Gastroesophageal sphincter (tissue), 4 donors: Measurements from ENCODE around the gene CR1. TPM values are rescaled to one million over a fixed set of nuclear protein-coding genes. Genes with fewer than 3 reads are reported as not detected.

Experiments used
- ATAC-seq: fragments of 150-250 bp; one replicate; pipeline ENCODE4 v1.9.1; 2016; ENCODE audit warnings: mild to moderate bottlenecking, moderate library complexity
- H3K27ac ChIP-seq, 4 donors: fragments of 200-600 bp; sonication (generic) in 3 of 4; 1 replicate in 3 of 4; 2 replicates in 1 of 4; pipeline ENCODE4 v1.5.1; 2016 to 2019
- H3K27me3 ChIP-seq: fragments of 200-600 bp; sonication (generic); one replicate; pipeline ENCODE4 v1.5.1; 2019
- H3K36me3 ChIP-seq, 2 donors: fragments of 200-600 bp; sonication (generic); one replicate each; pipeline ENCODE4 v1.5.1; 2019; ENCODE audit warnings: control low read depth in 1 of 2
- H3K4me1 ChIP-seq, 3 donors: fragments of 200-600 bp; sonication (generic); 1 replicate in 2 of 3; 2 replicates in 1 of 3; pipeline ENCODE4 v1.5.1; 2016 to 2019; ENCODE audit warnings: control low read depth in 2 of 3
- H3K4me3 ChIP-seq, 2 donors: fragments of 200-600 bp; sonication (generic); one replicate each; pipeline ENCODE4 v1.5.1; 2019; ENCODE audit warnings: mild to moderate bottlenecking in 1 of 2, moderate library complexity in 1 of 2
- H3K9me3 ChIP-seq, 3 donors: fragments of 200-600 bp; sonication (generic); one replicate each; pipeline ENCODE4 v1.5.1; 2017 to 2019; ENCODE audit warnings: control low read depth in 2 of 3
- CTCF ChIP-seq, 4 experiments: fragments of 200-600 bp in 2 of 4; fragments of 450-650 bp in 2 of 4; sonication (generic) in 1 of 4; IDR thresholded peaks; one replicate each; pipeline ENCODE4 v1.5.1; 2017 to 2019; ENCODE audit warnings: antibody characterized with exemption in 4 of 4, mild to moderate bottlenecking in 2 of 4, moderate library complexity in 2 of 4
- EP300 ChIP-seq: sonication (generic); formaldehyde crosslinking; IDR thresholded peaks from one replicate; pipeline ENCODE4 v1.6.1; 2017; ENCODE audit warnings: antibody characterized with exemption, mild to moderate bottlenecking
- POLR2A ChIP-seq, 2 donors: fragments of 450-650 bp; IDR thresholded peaks; one replicate each; pipeline ENCODE4 v1.6.1; 2017; ENCODE audit warnings: antibody characterized with exemption in 2 of 2, mild to moderate bottlenecking in 2 of 2, moderate library complexity in 1 of 2
- POLR2AphosphoS5 ChIP-seq: sonication (generic); formaldehyde crosslinking; IDR thresholded peaks from one replicate; pipeline ENCODE4 v1.6.1; 2017; ENCODE audit warnings: antibody characterized with exemption
- total RNA-seq, 4 donors: library from RNA; depleted of rRNA; stranded (reverse); fragments of >200 nt; gene quantifications; one replicate each; pipeline ENCODE4 v1.1.0, GENCODE V29; 2016

CR1 gene
- total RNA-seq, 4 donors from 2014 or later = 1.1 to 15.9 (median 4.3) TPM

- no peak for TF ChIP-seq CTCF (IDR thresholded peaks at IDR 0.05)
- no peak for TF ChIP-seq POLR2AphosphoS5
- no peak for TF ChIP-seq POLR2A (IDR thresholded peaks at IDR 0.05)
- no peak for TF ChIP-seq EP300
- no peak for ATAC-seq
- H3K4me1 ChIP-seq = no peaks in the 10 kb centered on the region
- no peaks in the 10 kb centered on the region for H3K9me3 ChIP-seq
- H3K27ac ChIP-seq = no peak overlapping the region
- no peak overlapping the region for H3K4me3 ChIP-seq
- H3K36me3 ChIP-seq = no peaks in the 10 kb centered on the region
- no peaks in the 10 kb centered on the region for H3K27me3 ChIP-seq
Measured at GRCh38 chr1:207691010-207691409, 195.1 kb downstream of the CR1 start.

Other genes starting within 250 kb of the CR1 start
- gene CD55, start 174.5 kb upstream of the CR1 start, total RNA-seq = 10 to 100 TPM; 24.7 to 78.4 (median 41.5) TPM
- gene CR2, start 41.8 kb upstream of the CR1 start, total RNA-seq = 1 to 10 TPM in 1 of 4 donors, under 1 TPM in 1, not detected in 2; 0.13 to 1.0 TPM
- gene CR1L, start 149.0 kb downstream of the CR1 start, total RNA-seq = not detected